HTERT RPE-1 (cell line): ENCODE data around the gene C1orf21.

ENCODE experiments used
- in situ Hi-C: fragments of 300-500 bp; cut with MboI; formaldehyde crosslinking; loops from 4 replicates; pipeline ENCODE4 v1.14.3; 2020; ENCODE audit warnings: low sequenced_read_pairs

The C1orf21 gene

DNA sequence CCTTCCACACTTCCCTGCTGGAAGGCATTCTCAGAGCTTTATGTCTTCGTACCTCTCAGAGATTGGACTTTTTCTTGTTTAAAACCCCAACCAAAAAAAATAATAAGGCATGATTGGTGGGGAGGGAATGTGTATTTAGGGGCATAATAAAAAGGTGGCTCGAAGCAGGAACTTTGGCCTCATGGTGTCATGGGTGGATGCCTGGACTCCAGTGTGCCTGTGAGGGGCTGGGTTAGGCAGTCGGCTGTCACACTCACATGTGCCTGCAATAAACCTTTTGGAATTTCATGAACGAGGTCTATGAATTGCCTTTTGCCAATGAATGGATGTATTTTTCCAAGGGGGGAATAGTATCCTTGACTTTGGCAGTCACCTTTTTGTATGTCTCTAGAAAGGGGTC lies 236.6 kb downstream of the C1orf21 start:
- in situ Hi-C loops: no loop called here

- in situ Hi-C loops: no loop called here
Observed at GRCh38 chr1:184624051-184624450, 237.2 kb downstream of the C1orf21 start.

GRCh38 chr1:184624626-184625025 lies 237.8 kb downstream of the C1orf21 start:
- in situ Hi-C loops: no loop called here

- in situ Hi-C loops: no loop called here
Observed at GRCh38 chr1:184625271-184625670, 238.4 kb downstream of the C1orf21 start.

GRCh38 chr1:184626076-184627006 lies 239.5 kb downstream of the C1orf21 start:
- in situ Hi-C loops: no loop called here

GRCh38 chr1:184627007-184627341 lies 240.1 kb downstream of the C1orf21 start:
- in situ Hi-C loops: no loop called here

- in situ Hi-C loops: no loop called here
Observed at GRCh38 chr1:184629266-184629665, 242.4 kb downstream of the C1orf21 start.

GRCh38 chr1:184630679-184631060 lies 243.8 kb downstream of the C1orf21 start:
- in situ Hi-C loops: no loop called here

GRCh38 chr1:184632415-184633175 lies 245.8 kb downstream of the C1orf21 start:
- in situ Hi-C loops: no loop called here

GRCh38 chr1:184633785-184634184 lies 247.0 kb downstream of the C1orf21 start:
- in situ Hi-C loops: no loop called here

DNA sequence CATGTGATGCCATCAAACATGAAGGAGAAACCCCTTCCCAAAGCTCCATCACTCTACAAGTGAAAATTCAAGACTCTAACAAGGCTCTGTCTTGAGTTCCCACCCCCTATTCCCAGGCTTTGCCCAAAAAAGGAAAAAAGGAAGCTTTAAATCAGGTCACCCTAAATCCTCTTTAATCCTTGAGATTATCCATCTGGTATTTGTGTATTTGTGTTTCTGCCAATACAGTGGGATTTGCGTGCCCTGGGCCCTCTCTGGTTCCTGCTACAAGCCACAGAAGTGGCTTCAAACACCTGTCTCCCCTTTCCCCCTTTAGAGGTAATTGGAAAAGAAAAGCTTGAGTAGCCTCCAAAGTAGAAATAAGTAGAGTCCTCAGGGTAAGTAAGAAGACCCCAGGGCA lies 247.5 kb downstream of the C1orf21 start:
- in situ Hi-C loops: no loop called here

GRCh38 chr1:184635347-184635979 lies 248.6 kb downstream of the C1orf21 start:
- in situ Hi-C loops: no loop called here

DNA sequence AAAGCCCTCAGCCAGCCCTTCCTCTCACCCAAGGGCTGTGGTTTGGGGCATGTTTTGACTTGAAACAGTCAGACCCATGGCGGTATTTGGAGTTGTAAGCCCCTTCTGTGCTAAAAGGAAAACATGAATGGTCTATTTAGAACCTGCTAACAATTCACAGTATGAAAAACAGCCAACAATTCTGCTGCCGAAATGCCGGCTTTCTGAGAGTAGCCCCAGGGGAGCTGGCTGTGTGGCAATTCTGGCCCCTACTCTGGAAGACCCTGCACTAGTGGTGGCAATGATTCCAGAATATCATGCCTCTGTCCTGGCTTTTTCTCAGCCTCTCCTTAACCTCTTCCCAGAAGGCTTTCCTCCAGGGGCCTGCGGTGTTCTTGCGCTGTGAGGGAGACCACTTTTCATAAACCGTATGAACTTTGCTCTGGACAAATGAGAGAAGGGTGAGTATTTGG lies 249.2 kb downstream of the C1orf21 start:
- in situ Hi-C loops: no loop called here

DNA sequence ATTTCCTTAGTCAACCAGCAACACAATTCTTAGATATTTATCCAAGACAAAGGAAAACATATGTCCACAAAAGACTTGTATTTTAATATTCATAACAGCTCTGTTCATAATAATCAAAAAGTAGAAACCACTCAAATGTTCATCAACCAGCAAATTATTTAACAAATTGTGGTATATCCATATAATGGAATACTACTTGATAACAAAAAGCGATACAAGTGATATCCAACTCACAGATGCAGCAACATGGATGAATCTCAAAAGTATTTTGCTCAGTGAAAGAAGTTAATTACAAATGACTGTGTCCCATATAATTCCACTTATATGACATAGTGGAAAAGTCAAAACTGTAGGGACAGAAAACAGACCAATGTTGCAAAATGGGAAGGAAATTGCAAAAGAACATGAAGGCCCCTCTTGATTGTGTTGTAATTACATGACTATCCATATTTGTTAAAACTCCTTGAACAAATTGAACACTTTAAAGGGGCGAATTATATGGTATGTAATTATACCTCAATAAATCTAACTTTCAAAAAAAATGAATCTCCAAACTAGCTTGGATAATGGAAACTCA lies 250.9 kb downstream of the C1orf21 start:
- in situ Hi-C loops: no loop called here

DNA sequence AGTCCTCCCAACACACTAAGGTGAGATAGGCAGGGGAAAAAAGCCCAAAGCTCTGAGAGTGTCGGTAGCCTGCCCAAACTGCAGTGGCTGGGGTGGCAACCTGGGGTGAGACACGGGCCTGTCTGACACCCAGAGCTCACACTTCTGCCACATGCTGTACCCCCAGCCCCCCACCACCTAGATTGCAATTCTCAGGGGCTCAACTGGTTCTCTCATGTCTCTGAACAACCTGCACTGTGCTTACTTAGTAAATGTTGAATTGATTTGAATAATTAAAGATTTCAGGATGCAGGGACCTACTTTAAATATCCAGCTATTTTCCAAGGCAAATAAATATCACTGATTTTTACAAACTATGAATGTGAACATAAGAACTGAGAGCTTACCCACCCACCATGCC lies 252.4 kb downstream of the C1orf21 start:
- in situ Hi-C loops: no loop called here

DNA sequence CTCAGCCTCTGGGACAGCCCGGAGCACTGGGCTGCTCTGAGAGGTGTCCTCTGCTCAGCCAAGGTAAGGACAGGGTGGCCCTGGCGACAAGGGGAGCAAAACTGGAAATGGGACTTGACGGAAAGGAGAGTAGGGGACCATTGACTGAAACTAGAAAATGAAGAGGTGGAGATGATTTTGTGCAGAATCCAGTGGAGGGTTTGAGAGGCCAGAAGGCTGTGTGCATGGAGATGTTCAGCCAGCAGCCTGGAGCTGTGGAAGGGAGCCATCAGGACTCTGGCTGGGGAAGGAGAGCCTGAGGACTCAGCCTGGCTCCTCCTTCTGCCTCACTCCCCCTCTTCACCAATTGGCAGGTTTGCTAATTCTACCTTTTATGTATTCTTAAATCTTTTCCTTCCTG lies 253.7 kb downstream of the C1orf21 start:
- in situ Hi-C loops: no loop called here

DNA sequence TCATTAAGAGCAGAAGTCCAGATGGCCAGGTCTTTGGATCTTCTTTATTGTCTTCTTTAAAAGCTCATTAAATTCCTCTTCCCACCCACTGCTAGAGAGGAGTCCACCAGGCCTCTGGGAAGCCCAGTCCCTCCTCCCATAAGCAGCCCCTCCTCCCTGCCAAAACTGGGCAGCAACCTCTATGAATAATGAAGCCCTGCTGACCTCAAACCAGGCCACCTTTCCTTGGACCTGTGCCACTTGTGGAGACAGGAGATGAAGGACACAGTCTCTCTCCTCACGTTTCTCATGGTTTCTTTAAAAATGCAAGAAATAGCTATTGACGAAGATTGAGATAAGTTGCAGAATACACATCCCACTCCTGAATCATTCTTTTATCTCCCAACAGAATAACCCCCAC lies 255.1 kb downstream of the C1orf21 start:
- in situ Hi-C loops: no loop called here

DNA sequence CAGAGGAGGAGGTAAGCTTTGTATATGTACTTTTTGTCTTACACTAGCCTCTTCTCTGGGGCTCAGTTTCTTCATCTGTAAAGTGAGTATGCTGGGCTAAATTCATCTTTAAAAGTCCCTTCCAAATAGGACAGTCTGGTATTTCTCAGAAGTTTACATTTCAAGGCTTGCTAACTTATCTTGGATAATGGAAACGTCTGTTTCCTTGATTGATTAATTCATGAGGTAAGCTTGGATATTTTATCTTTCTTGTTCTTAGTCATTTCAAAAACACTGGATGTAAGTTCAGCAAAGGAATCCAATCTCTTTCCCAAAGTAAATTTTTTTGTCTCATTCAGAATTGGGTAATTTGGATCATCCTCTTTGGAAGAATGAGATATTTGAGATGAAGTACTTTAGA lies 256.8 kb downstream of the C1orf21 start:
- in situ Hi-C loops: no loop called here

DNA sequence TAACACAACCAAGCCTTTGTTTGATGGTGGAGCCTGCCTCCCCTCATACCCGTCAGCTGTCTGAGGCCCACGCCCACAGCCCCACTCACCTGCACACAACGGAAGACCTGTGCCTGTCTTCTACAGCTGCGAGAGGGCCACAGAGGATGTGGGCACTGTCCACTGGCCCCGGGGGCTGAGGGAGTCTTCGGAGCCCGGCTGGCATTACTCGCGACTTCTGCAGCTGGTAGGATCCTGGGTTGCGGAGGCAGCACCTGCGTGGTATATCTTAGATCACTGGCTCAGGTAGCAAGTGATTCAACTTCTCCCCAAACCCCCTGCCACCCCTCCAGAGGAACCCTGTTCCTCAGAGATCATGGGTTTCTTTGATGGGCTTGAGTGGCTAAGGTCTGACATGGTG lies 257.9 kb downstream of the C1orf21 start:
- in situ Hi-C loops: no loop called here

DNA sequence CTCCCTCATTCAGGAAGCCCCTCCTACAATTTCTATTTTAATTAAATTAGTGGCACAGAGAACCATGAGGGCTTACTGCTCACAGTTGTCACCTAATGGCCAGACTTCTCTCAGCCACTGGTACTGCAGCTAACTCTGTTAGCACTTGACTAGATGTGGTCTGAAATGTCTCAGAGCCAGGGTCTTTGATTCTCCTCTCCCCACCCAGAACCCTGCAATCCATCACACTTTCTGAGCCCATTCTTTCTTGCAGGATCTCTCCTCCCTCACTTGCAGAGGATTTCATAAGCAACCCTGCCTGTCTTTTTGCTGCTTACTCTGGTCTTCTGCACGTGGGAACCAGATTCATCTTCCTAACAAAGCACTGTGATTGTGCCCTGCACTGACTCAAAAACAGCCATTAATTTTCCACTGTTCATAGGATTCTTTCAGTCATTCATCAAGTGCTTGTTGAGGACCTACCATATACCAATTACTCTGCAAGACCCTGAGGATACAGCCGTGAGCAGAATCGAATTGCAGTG lies 259.4 kb downstream of the C1orf21 start:
- in situ Hi-C loops: no loop called here

DNA sequence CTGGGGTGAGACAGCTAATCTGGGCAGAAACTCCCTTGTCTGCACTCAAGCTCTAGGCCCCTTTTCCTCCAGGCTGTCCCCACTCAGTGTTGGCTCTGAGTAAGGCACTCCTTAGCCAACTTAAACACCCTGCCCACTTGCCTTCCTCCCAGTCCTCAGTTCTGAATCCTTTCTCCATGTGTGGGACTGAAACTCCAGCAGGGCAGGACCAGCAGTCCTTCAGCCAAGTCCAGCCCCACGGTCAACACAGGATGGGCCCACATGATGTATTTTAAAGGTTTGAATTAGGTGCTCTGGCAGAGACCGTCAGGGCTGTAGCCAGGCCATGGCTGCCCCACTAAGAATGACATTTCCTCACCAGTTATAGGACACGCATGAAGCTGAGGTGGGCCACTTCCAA lies 260.0 kb downstream of the C1orf21 start:
- in situ Hi-C loops: no loop called here
